Neural progenitor cell (in vitro differentiated cells): ENCODE data around the gene FASTKD3.

Experiments
- CTCF ChIP-seq: fragments of 200-600 bp; sonication (generic); IDR thresholded peaks from 2 replicates; pipeline ENCODE4 v1.5.1; 2017; ENCODE audit warnings: antibody characterized with exemption, mild to moderate bottlenecking
- EZH2 ChIP-seq: fragments of 200-600 bp; sonication (generic); IDR thresholded peaks from 2 replicates; pipeline ENCODE4 v1.6.1; 2017; ENCODE audit warnings: antibody characterized with exemption, mild to moderate bottlenecking, moderate library complexity
- EZH2phosphoT487 ChIP-seq: fragments of 200-600 bp; sonication (generic); IDR thresholded peaks from 2 replicates; pipeline ENCODE4 v1.6.1; 2017; ENCODE audit warnings: antibody characterized with exemption

- TF ChIP-seq CTCF (no peak), EZH2 (no peak), EZH2phosphoT487 (no peak)
These were observed 43.8 kb downstream of the FASTKD3 start for GRCh38 chr5:7824995-7825394.
